CD14-positive monocyte (primary cell): ENCODE results near the gene COL24A1. TPM values are rescaled to one million over a fixed set of nuclear protein-coding genes. Genes with fewer than 3 reads are reported as not detected.

Source experiments
- DNase-seq, 3 donors: peaks; one replicate each; pipeline ENCODE4 v3.0.0-alpha.2; 2011 to 2022
- H2AFZ ChIP-seq: 2 replicates; pipeline ENCODE4 v1.6.0; 2012; ENCODE audit warnings: mild to moderate bottlenecking, low read depth, low read length, inconsistent platforms; ENCODE audit not compliant: insufficient read depth, poor library complexity, severe bottlenecking
- H3K27ac ChIP-seq, 2 donors: 1 replicate in 1 of 2; 2 replicates in 1 of 2; pipeline ENCODE4 v1.5.1; 2012 to 2013; ENCODE audit warnings: low read length in 2 of 2, control low read depth in 1 of 2, inconsistent platforms in 1 of 2, low read depth in 1 of 2, mild to moderate bottlenecking in 1 of 2
- H3K27me3 ChIP-seq, 2 donors: one replicate each; pipeline versions ENCODE4 v1.6.0 to v1.6.1; 2011 to 2013; ENCODE audit warnings: low read length in 2 of 2; ENCODE audit not compliant: control insufficient read depth in 2 of 2, insufficient read depth in 2 of 2
- H3K36me3 ChIP-seq, 2 donors: replicated peaks in 1 of 2; 1 replicate in 1 of 2; 2 replicates in 1 of 2; pipeline versions ENCODE4 v1.5.1 to v1.6.1; 2012 to 2013; ENCODE audit warnings: low read length in 2 of 2, control low read depth in 1 of 2, inconsistent platforms in 1 of 2, mild to moderate bottlenecking in 1 of 2; ENCODE audit not compliant: insufficient read depth in 2 of 2, control insufficient read depth in 1 of 2
- H3K4me1 ChIP-seq, 2 donors: 1 replicate in 1 of 2; 2 replicates in 1 of 2; pipeline versions ENCODE4 v1.5.1 to v1.6.1; 2012 to 2013; ENCODE audit warnings: low read length in 2 of 2, control low read depth in 1 of 2, inconsistent platforms in 1 of 2, mild to moderate bottlenecking in 1 of 2, moderate library complexity in 1 of 2; ENCODE audit not compliant: insufficient read depth in 2 of 2, control insufficient read depth in 1 of 2
- H3K4me2 ChIP-seq: replicated peaks from 2 replicates; pipeline ENCODE3; 2012; ENCODE audit warnings: low read length, moderate library complexity, mild to moderate bottlenecking; ENCODE audit not compliant: poor library complexity, severe bottlenecking; ENCODE audit errors: extremely low read depth
- H3K4me3 ChIP-seq, 3 experiments: fragments of 200-600 bp in 1 of 3; sonication (generic) in 1 of 3; replicated peaks in 1 of 3; 1 replicate in 2 of 3; 2 replicates in 1 of 3; pipeline ENCODE4 v1.5.1; 2011 to 2013; ENCODE audit warnings: low read length in 3 of 3, mild to moderate bottlenecking in 3 of 3, control low read depth in 2 of 3, low read depth in 2 of 3, inconsistent platforms in 1 of 3, moderate library complexity in 1 of 3
- H3K79me2 ChIP-seq: 2 replicates; pipeline ENCODE4 v1.6.0; 2012; ENCODE audit warnings: mild to moderate bottlenecking, control low read depth, inconsistent platforms, low read length, moderate library complexity; ENCODE audit not compliant: insufficient read depth
- H3K9ac ChIP-seq: 2 replicates; pipeline ENCODE4 v1.6.0; 2017; ENCODE audit warnings: low read length, mild to moderate bottlenecking; ENCODE audit not compliant: insufficient read depth, poor library complexity, severe bottlenecking
- H3K9me3 ChIP-seq, 2 donors: replicated peaks in 1 of 2; 1 replicate in 1 of 2; 2 replicates in 1 of 2; pipeline versions ENCODE4 v1.5.1 to v1.6.1; 2012 to 2013; ENCODE audit warnings: low read length in 2 of 2, control low read depth in 1 of 2; ENCODE audit not compliant: control insufficient read depth in 1 of 2, insufficient read depth in 1 of 2
- H4K20me1 ChIP-seq: 2 replicates; pipeline ENCODE4 v1.6.0; 2012; ENCODE audit warnings: mild to moderate bottlenecking, low read length, control low read depth, moderate library complexity; ENCODE audit not compliant: insufficient read depth
- H3K27ac Mint-ChIP-seq, 7 donors: one replicate each; pipeline ENCODE4 v1.8.0; 2020; ENCODE audit warnings: mild to moderate bottlenecking in 7 of 7, mixed read lengths in 7 of 7, moderate library complexity in 6 of 7, inconsistent platforms in 2 of 7
- H3K27me3 Mint-ChIP-seq, 3 donors: one replicate each; pipeline ENCODE4 v1.8.0; 2021 to 2022; ENCODE audit warnings: low read depth in 3 of 3, mild to moderate bottlenecking in 3 of 3, mixed read lengths in 3 of 3, moderate library complexity in 3 of 3, inconsistent platforms in 1 of 3
- H3K36me3 Mint-ChIP-seq, 2 donors: one replicate each; pipeline ENCODE4 v1.8.0; 2020; ENCODE audit warnings: mixed read lengths in 2 of 2, inconsistent platforms in 1 of 2, mild to moderate bottlenecking in 1 of 2
- H3K4me1 Mint-ChIP-seq: one replicate; pipeline ENCODE4 v1.8.0; 2020; ENCODE audit warnings: mild to moderate bottlenecking, mixed read lengths
- H3K4me3 Mint-ChIP-seq, 2 donors: one replicate each; pipeline ENCODE4 v1.8.0; 2020; ENCODE audit warnings: mild to moderate bottlenecking in 2 of 2, mixed read lengths in 2 of 2, moderate library complexity in 1 of 2
- H3K9me3 Mint-ChIP-seq, 7 donors: one replicate each; pipeline ENCODE4 v1.8.0; 2020 to 2022; ENCODE audit warnings: mixed read lengths in 7 of 7, mild to moderate bottlenecking in 6 of 7, moderate library complexity in 6 of 7, inconsistent platforms in 2 of 7
- CTCF ChIP-seq: fragments of 200-600 bp; IDR thresholded peaks from one replicate; pipeline ENCODE4 v1.8.0; 2022; ENCODE audit warnings: antibody characterized with exemption, mild to moderate bottlenecking
- WGBS: methylation state at CpG from one replicate; pipeline ENCODE4 v1.1.5; 2013; ENCODE audit warnings: missing lambda C conversion rate; ENCODE audit not compliant: insufficient coverage; 5-methylcytosine and 5-hydroxymethylcytosine counted together
- intact Hi-C, 2 donors: fragments of 100-400 bp; cut with micrococcal nuclease; formaldehyde crosslinking; loops; one replicate each; pipeline versions ENCODE4 v1.15.0 to v1.15.1; 2023
- polyA plus RNA-seq, 3 donors: library from polyadenylated mRNA; depleted of rRNA in 1 of 3; unstranded in 2 of 3; stranded (reverse) in 1 of 3; fragments of 300-500 nt in 2 of 3; fragments of >200 nt in 1 of 3; fragmentation: Illumina TruSeq in 2 of 3; gene quantifications; 1 replicate in 2 of 3; 2 replicates in 1 of 3; pipeline ENCODE4 v1.2.3, GENCODE V29; 2012 to 2021
- small RNA-seq: library from RNA; depleted of rRNA; stranded (forward); fragments of <200 nt; gene quantifications from one replicate; pipeline ENCODE3, GENCODE V24; 2012; ENCODE audit warnings: low read depth; ENCODE audit not compliant: insufficient read length

COL24A1 gene
- polyA plus RNA-seq, 3 donors = 0.05 to 0.13 TPM; not detected in 1

GRCh38 chr1:85683292-85684025 is 473.1 kb downstream of the COL24A1 start:
- no peak for DNase-seq
- no peak overlapping the region for H3K27ac Mint-ChIP-seq
- no peak overlapping the region for H3K9ac ChIP-seq
- no peak for TF ChIP-seq CTCF
- 98% methylated on average over 5 of the region's 9 CpGs for WGBS
- H4K20me1 ChIP-seq = no peaks in the 10 kb centered on the region
- no peaks in the 10 kb centered on the region for H3K27me3 ChIP-seq
- no peak overlapping the region for H3K4me2 ChIP-seq
- no peak overlapping the region for H3K4me3 ChIP-seq
- H3K4me1 Mint-ChIP-seq = no peaks in the 10 kb centered on the region
- H3K4me1 ChIP-seq = no peaks in the 10 kb centered on the region
- no peaks in the 10 kb centered on the region for H3K27me3 Mint-ChIP-seq
- H3K36me3 ChIP-seq = peaks cover 8 to 23% of the 10 kb centered on the region in 2 donors
- intact Hi-C loops = no loop called here
- no peaks in the 10 kb centered on the region for H3K9me3 ChIP-seq
- no peak overlapping the region for H3K27ac ChIP-seq
- H3K79me2 ChIP-seq = no peaks in the 10 kb centered on the region
- no peaks in the 10 kb centered on the region for H3K9me3 Mint-ChIP-seq
- H3K4me3 Mint-ChIP-seq = no peak overlapping the region
- H3K36me3 Mint-ChIP-seq = peaks cover 18 to 32% of the 10 kb centered on the region in 2 donors
- H2AFZ ChIP-seq = no peak overlapping the region

DNA sequence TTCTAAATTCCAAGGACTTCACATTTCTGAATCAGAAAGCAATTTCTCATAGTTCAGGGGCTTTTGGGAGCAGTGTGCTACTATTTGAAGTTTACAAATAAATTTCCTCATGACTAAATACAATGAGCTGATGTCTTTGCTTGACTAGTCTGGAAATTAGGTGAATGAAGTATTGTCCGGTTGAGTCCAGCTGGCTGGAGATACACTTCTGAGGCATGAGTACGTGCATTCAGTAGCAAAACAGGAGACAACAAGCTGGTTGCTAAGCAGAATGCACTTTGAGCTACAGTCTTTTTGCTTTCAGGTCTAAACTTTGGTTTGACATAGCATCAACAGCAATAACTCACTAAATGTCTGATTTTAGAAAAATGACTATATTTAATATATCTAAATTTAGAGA is 475.5 kb downstream of the COL24A1 start:
- H3K4me2 ChIP-seq = no peak overlapping the region
- H3K4me3 ChIP-seq = no peak overlapping the region
- no peak overlapping the region for H3K27ac ChIP-seq
- Mint-ChIP-seq H3K9me3 (no peaks in the 10 kb centered on the region), H3K27ac (no peak overlapping the region), H3K27me3 (no peaks in the 10 kb centered on the region), H3K36me3 (peaks cover 25 to 26% of the 10 kb centered on the region in 2 donors), H3K4me3 (no peak overlapping the region), H3K4me1 (no peaks in the 10 kb centered on the region)
- peaks cover 24 to 37% of the 10 kb centered on the region in 2 donors for H3K36me3 ChIP-seq
- H3K4me1 ChIP-seq = no peaks in the 10 kb centered on the region
- no peak overlapping the region for H2AFZ ChIP-seq
- H3K9ac ChIP-seq = no peak overlapping the region
- no peaks in the 10 kb centered on the region for H3K79me2 ChIP-seq
- no CpG with 5 or more reads among the region's 2 CpGs for WGBS
- no peak for DNase-seq
- H3K27me3 ChIP-seq = no peaks in the 10 kb centered on the region
- TF ChIP-seq CTCF = no peak
- H3K9me3 ChIP-seq = no peaks in the 10 kb centered on the region
- intact Hi-C loops = no loop called here
- H4K20me1 ChIP-seq = no peaks in the 10 kb centered on the region

Small RNA genes within 50 kb of the gene (small RNA-seq; reads per million reads assigned to genes)
- not detected for gene RNA5SP51

Other genes starting within 250 kb of the COL24A1 start
- gene ODF2L, start 239.6 kb upstream of the COL24A1 start, polyA plus RNA-seq = 1 to 10 TPM; 3.2 to 5.7 (median 3.5) TPM